Measurements from ENCODE around the gene ARHGAP20. TPM values are rescaled to one million over a fixed set of nuclear protein-coding genes. Genes with fewer than 3 reads are reported as not detected.
A peak's percentile ranks its signal among the peaks of the same experiment; 100 is the strongest.

ARHGAP20 gene, protein sequence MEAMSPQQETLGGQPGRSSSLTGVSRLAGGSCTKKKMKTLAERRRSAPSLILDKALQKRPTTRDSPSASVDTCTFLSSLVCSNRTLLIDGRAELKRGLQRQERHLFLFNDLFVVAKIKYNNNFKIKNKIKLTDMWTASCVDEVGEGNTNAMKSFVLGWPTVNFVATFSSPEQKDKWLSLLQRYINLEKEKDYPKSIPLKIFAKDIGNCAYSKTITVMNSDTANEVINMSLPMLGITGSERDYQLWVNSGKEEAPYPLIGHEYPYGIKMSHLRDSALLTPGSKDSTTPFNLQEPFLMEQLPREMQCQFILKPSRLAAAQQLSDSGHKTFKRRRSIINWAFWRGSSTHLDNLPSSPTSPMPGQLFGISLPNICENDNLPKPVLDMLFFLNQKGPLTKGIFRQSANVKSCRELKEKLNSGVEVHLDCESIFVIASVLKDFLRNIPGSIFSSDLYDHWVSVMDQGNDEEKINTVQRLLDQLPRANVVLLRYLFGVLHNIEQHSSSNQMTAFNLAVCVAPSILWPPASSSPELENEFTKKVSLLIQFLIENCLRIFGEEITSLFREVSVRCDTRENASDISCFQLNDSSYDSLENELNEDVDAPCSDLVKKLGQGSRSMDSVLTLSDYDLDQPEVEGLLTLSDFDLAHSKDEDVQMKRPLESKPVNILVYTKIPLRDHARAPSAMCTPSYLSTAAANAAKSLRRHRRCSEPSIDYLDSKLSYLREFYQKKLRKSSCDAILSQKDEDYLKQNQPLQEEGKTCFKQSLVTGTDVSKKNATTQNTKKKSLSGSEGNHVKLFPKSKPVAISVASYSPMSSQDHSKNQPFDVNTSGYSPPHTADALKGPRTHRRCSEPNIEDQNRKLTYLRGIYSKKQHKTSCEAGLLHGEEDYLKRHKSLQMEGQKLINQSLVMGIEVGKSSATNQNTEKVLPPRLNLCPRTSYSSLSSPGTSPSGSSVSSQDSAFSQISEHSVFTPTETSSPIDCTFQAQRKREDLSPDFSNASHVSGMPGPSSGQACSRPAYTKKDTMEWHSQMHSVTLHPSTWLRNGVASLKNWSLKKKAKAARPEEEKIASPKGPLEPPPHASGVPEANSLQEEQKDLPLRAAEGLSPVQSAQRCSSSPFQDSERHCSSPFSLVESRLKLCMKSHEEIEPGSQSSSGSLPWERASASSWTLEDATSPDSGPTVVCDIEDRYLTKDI
- 0.62 to 1.2 TPM (median 0.62 TPM) in 3 replicates for total RNA-seq
- long read RNA-seq: 0 reads

DNA sequence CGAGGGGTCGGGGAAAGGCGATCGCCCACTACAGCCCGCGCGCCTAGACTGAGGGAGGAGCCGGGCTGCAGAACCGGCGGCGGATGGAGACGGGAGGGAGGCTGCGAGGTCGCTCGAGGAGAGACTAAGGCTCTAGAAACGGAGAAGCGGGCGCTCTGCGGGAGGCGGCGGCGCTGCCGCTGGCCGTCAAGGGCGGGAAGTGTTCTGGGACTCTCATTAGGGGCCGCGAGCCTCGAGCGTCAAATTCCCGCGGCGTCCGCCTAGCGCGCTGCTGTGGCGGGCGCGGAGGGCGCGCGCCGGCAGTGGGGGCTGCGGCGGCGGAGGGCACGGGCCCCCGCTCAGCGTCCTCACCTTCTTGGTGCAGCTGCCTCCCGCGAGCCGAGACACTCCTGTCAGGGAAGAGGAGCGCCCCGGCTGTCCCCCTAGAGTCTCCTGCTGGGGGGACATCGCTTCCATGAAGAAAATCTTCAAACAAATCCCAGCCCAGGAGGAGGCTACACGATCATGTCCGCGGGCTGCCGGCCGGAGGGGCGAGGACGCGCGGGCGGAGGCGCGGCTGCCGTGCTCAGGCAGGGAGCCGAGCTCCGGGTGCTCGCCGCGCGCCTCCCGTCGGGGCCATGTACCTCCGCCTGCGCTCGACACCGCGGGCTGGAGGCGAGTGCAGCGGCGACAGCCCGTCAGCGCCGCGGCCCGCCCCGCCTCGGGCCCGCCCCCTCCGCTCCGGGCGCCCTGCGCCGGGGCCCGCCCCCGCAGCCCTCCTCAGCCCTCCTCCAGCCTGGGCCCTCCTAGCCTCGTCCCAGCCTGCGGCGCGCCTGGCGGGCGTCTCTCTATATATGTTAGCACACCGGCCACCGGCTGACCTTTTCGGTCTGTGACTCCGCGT lies at the start of gene ARHGAP20:
Gene ARHGAP20, minus strand, starts transcription at position 662 of the 883 bp plus-strand sequence. Its CDS starts 206 bp downstream, at position 456.
- Mint-ChIP-seq H3K4me3 (ENCODE audit: unreplicated experiment) (peak within 1 kb of the TSS; percentile 77), H3K4me1 (ENCODE audit: low read depth) (peaks cover 25% of the 10 kb centered on the region), H3K27me3 (ENCODE audit: low read depth) (peaks cover 8% of the 10 kb centered on the region), H3K36me3 (ENCODE audit: low read depth) (peaks cover 2% of the 10 kb centered on the region), H3K9me3 (ENCODE audit: low read depth) (no peaks in the 10 kb centered on the region), H3K27ac (ENCODE audit: unreplicated experiment) (no peak within 1 kb of the TSS)
- peak; percentile 86 for DNase-seq (ENCODE audit: low spot score)
- TF ChIP-seq, protein P1, sequence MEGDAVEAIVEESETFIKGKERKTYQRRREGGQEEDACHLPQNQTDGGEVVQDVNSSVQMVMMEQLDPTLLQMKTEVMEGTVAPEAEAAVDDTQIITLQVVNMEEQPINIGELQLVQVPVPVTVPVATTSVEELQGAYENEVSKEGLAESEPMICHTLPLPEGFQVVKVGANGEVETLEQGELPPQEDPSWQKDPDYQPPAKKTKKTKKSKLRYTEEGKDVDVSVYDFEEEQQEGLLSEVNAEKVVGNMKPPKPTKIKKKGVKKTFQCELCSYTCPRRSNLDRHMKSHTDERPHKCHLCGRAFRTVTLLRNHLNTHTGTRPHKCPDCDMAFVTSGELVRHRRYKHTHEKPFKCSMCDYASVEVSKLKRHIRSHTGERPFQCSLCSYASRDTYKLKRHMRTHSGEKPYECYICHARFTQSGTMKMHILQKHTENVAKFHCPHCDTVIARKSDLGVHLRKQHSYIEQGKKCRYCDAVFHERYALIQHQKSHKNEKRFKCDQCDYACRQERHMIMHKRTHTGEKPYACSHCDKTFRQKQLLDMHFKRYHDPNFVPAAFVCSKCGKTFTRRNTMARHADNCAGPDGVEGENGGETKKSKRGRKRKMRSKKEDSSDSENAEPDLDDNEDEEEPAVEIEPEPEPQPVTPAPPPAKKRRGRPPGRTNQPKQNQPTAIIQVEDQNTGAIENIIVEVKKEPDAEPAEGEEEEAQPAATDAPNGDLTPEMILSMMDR (IDR thresholded peaks at IDR 0.05): peak; percentile 25

DNA sequence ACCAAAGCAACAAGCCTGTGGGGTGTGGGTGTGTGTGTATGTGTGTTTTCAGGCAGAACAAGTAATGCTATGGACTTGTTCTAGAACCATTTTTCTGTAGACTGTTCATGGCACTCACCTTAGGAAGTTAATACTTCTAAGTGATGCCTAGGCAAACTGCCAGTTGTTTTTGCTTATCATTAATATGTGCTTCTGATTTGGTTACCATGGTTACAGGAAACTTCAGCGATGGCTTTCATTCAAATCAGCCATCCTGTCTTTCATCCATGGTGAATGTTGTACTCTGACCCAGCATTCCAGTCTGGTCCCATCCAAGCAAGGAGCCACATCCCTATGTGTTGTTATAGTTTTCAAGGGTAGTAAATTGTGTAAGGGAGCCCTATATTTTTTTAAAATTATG lies 49.8 kb upstream of the ARHGAP20 start:
- H3K4me1 Mint-ChIP-seq (ENCODE audit: low read depth): peaks cover 49% of the 10 kb centered on the region
- H3K4me3 Mint-ChIP-seq (ENCODE audit: unreplicated experiment): no peak overlapping the region
- no peaks in the 10 kb centered on the region for H3K9me3 Mint-ChIP-seq (ENCODE audit: low read depth)
- H3K27me3 Mint-ChIP-seq (ENCODE audit: low read depth): no peaks in the 10 kb centered on the region
- no peaks in the 10 kb centered on the region for H3K36me3 Mint-ChIP-seq (ENCODE audit: low read depth)
- TF ChIP-seq, protein P1 (IDR thresholded peaks at IDR 0.05): no peak
- DNase-seq (ENCODE audit: low spot score): no peak
- no peak overlapping the region for H3K27ac Mint-ChIP-seq (ENCODE audit: unreplicated experiment)

DNA sequence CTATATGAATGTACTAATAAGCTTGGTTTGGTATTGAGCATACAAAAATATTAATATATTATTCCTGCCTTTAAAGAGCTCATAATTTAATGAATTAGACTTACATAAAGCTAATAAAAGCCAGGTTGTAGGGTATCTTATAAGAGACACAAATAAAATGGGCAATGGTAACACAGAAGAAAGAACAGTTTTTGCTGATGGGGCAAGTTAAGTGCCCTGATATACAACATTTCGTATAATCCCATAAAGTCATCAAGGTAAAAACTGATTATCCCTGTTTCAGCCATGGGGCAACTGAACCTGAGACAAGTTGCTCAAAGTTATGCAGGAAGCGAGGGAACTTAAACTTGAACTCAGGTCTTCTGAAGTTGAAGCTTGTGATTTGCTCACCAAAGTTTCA lies 48.9 kb upstream of the ARHGAP20 start:
- H3K9me3 Mint-ChIP-seq (ENCODE audit: low read depth): no peaks in the 10 kb centered on the region
- no peaks in the 10 kb centered on the region for H3K36me3 Mint-ChIP-seq (ENCODE audit: low read depth)
- no peak overlapping the region for H3K4me3 Mint-ChIP-seq (ENCODE audit: unreplicated experiment)
- DNase-seq (ENCODE audit: low spot score): no peak
- no peak overlapping the region for H3K27ac Mint-ChIP-seq (ENCODE audit: unreplicated experiment)
- H3K27me3 Mint-ChIP-seq (ENCODE audit: low read depth): no peaks in the 10 kb centered on the region
- TF ChIP-seq, protein P1 (IDR thresholded peaks at IDR 0.05): no peak
- peaks cover 49% of the 10 kb centered on the region for H3K4me1 Mint-ChIP-seq (ENCODE audit: low read depth)

DNA sequence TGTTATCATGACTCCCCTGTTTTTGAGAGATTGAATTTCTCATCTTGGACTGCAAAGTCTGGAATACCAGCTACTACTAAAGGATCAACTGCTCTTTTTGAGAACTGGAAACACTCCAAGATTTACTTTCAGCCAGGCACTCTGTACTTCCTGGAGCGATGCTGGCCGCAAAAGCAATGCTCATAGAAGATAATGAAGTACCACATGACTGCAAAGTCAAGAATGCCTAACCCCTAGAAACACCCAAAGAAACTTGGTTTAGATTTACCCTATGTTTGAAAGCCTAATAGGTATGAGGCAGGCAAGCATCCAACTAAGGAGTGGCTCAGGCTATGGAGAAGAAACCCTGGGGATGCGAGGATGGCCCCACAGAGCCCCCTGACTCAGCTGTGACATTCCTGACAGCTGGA lies 47.7 kb upstream of the ARHGAP20 start:
- TF ChIP-seq, protein P1 (IDR thresholded peaks at IDR 0.05): no peak
- H3K27ac Mint-ChIP-seq (ENCODE audit: unreplicated experiment): peak overlapping the region; percentile 3
- H3K4me3 Mint-ChIP-seq (ENCODE audit: unreplicated experiment): no peak overlapping the region
- H3K4me1 Mint-ChIP-seq (ENCODE audit: low read depth): peaks cover 49% of the 10 kb centered on the region
- no peak for DNase-seq (ENCODE audit: low spot score)
- H3K9me3 Mint-ChIP-seq (ENCODE audit: low read depth): no peaks in the 10 kb centered on the region
- H3K36me3 Mint-ChIP-seq (ENCODE audit: low read depth): no peaks in the 10 kb centered on the region
- no peaks in the 10 kb centered on the region for H3K27me3 Mint-ChIP-seq (ENCODE audit: low read depth)

Measured in chondrocyte (in vitro differentiated cells).